Breast epithelium (tissue), 4 donors: ENCODE data around the gene GNAL. TPM values are rescaled to one million over a fixed set of nuclear protein-coding genes. Genes with fewer than 3 reads are reported as not detected.

Experiments
- DNase-seq, 2 donors: peaks; one replicate each; pipeline ENCODE4 v3.0.0-alpha.2; 2019; ENCODE audit warnings: low spot score in 2 of 2
- H3K27ac ChIP-seq, 2 donors: fragments of 200-600 bp; sonication (generic) in 1 of 2; one replicate each; pipeline ENCODE4 v1.5.1; 2016 to 2019; ENCODE audit warnings: mild to moderate bottlenecking in 1 of 2
- H3K27me3 ChIP-seq, 2 donors: fragments of 200-600 bp; sonication (generic) in 1 of 2; one replicate each; pipeline versions ENCODE4 v1.5.1 to v1.6.0; 2017 to 2019; ENCODE audit warnings: control low read depth in 1 of 2, mild to moderate bottlenecking in 1 of 2
- H3K36me3 ChIP-seq: fragments of 200-600 bp; one replicate; pipeline ENCODE4 v1.5.1; 2019
- H3K4me1 ChIP-seq, 2 donors: fragments of 200-600 bp; sonication (generic); one replicate each; pipeline ENCODE4 v1.5.1; 2016 to 2019; ENCODE audit warnings: control low read depth in 1 of 2
- H3K4me3 ChIP-seq, 3 donors: fragments of 200-600 bp; sonication (generic); 1 replicate in 2 of 3; 2 replicates in 1 of 3; pipeline ENCODE4 v1.5.1; 2016 to 2019; ENCODE audit warnings: mild to moderate bottlenecking in 3 of 3, moderate library complexity in 2 of 3
- H3K9me3 ChIP-seq, 2 donors: fragments of 200-600 bp; sonication (generic) in 1 of 2; one replicate each; pipeline ENCODE4 v1.5.1; 2016 to 2019; ENCODE audit warnings: control low read depth in 1 of 2
- POLR2A ChIP-seq: fragments of 450-650 bp; IDR thresholded peaks from one replicate; pipeline ENCODE4 v1.6.1; 2016; ENCODE audit warnings: antibody characterized with exemption, mild to moderate bottlenecking, moderate library complexity
- POLR2AphosphoS5 ChIP-seq, 3 donors: sonication (generic); formaldehyde crosslinking; IDR thresholded peaks; one replicate each; pipeline ENCODE4 v1.6.1; 2017; ENCODE audit warnings: antibody characterized with exemption in 3 of 3
- intact Hi-C: fragments of 100-400 bp; cut with DNase I; formaldehyde crosslinking; loops from one replicate; pipeline ENCODE4 v1.15.1; 2023; ENCODE audit warnings: low total_unique reads
- total RNA-seq, 3 donors: library from RNA; depleted of rRNA; stranded (reverse); fragments of >200 nt; gene quantifications; one replicate each; pipeline ENCODE4 v1.1.0, GENCODE V29; 2016
- TF ChIP-seq, protein P1 (sequence below), 3 donors: fragments of 450-650 bp; IDR thresholded peaks; one replicate each; pipeline ENCODE4 v1.5.1; 2016 to 2017; ENCODE audit warnings: antibody characterized with exemption in 3 of 3, mild to moderate bottlenecking in 3 of 3, moderate library complexity in 3 of 3

The GNAL gene
- total RNA-seq, 3 donors from 2014 or later, result 6.6 to 15.4 (median 7.5) TPM

DNA sequence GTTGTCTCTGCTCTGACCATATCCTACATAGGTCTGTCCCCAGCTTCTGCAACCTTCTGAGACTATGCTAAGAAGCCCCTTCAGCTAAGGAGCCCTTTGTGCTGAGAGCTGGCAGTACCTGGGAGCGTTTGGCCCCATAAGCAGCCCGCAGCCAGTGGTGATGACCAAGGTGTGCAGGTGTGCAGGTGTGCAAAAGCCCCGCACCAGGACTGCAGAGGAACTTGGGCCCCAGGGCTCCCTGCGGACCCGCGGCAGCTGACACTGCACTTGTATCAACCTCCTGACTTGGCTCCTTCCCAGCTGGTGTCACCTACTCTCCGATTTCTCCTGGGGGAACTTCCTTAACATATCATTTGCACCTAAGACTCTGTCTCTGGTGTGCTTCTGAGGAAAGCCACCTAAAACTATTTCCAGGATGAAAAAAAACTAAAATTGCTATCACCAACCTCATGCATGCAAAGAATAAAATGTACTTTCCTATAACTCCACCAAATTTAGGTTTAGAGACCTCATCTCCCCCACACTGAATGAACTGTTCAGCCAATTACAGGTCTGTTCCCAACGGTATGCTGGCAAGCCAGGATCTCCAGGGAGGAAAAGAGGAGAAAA is 16.1 kb upstream of the GNAL start:
- intact Hi-C loops, result no loop called here

DNA sequence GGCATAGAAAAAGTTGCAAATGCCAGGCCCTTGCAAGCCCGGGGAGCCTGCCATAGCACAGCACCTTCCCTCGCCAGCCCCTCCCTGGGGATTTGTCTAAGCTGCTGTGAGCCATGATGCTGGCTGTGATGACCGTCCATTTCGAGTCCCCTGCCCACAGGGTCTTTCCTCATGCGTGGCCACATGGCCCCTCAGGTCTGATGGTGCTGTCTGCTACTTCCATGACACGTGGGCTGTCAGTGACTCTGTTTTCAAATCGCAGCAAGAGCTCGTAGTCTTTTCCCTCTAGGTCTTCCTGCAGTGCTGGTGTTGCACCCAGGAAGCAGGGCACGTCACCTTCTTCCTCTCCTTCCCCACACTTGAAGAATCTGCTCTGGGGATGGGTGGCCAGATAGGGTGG is 15.5 kb upstream of the GNAL start:
- Histone ChIP-seq H3K4me1 (no peaks in the 10 kb centered on the region), H3K27ac (no peak overlapping the region), H3K36me3 (no peaks in the 10 kb centered on the region), H3K4me3 (no peak overlapping the region), H3K27me3 (peaks cover 0 to 15% of the 10 kb centered on the region in 2 donors), H3K9me3 (no peaks in the 10 kb centered on the region)
- no peak for DNase-seq
- intact Hi-C loops, result no loop called here
- TF ChIP-seq, protein P1, sequence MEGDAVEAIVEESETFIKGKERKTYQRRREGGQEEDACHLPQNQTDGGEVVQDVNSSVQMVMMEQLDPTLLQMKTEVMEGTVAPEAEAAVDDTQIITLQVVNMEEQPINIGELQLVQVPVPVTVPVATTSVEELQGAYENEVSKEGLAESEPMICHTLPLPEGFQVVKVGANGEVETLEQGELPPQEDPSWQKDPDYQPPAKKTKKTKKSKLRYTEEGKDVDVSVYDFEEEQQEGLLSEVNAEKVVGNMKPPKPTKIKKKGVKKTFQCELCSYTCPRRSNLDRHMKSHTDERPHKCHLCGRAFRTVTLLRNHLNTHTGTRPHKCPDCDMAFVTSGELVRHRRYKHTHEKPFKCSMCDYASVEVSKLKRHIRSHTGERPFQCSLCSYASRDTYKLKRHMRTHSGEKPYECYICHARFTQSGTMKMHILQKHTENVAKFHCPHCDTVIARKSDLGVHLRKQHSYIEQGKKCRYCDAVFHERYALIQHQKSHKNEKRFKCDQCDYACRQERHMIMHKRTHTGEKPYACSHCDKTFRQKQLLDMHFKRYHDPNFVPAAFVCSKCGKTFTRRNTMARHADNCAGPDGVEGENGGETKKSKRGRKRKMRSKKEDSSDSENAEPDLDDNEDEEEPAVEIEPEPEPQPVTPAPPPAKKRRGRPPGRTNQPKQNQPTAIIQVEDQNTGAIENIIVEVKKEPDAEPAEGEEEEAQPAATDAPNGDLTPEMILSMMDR (IDR thresholded peaks at IDR 0.05), result no peak
- TF ChIP-seq POLR2A (no peak), POLR2AphosphoS5 (IDR thresholded peaks at IDR 0.05) (no peak)

More for the DNA sequence above, 16.1 kb upstream of the GNAL start:
- H3K27ac ChIP-seq, result no peak overlapping the region
- H3K4me3 ChIP-seq, result no peak overlapping the region
- no peak for DNase-seq
- TF ChIP-seq POLR2A (no peak), POLR2AphosphoS5 (IDR thresholded peaks at IDR 0.05) (no peak)
- TF ChIP-seq, protein P1 (IDR thresholded peaks at IDR 0.05), result no peak
- H3K4me1 ChIP-seq, result no peaks in the 10 kb centered on the region
- H3K27me3 ChIP-seq, result peaks cover 0 to 15% of the 10 kb centered on the region in 2 donors
- no peaks in the 10 kb centered on the region for H3K36me3 ChIP-seq
- H3K9me3 ChIP-seq, result no peaks in the 10 kb centered on the region

DNA sequence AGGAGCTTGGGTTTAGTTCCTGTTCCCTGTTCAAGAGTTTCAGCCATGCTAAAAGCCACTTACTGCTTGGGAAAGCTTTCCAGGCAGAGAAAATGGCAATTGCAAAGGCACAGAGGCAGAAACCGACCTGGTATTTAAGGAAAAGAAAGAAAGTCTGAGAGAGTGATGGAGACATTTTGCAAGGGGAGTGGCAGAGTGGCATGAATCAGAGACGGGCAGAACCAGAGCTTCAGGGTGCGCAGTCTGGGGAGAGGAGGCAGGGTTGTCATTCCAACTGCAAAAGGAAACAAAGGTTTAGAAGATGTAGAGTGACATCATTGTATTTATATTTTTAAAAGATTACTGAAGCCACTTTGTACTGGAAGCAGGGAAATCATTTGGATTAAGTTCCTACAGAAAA is 14.9 kb upstream of the GNAL start:
- intact Hi-C loops, result no loop called here
- H3K36me3 ChIP-seq, result no peaks in the 10 kb centered on the region
- no peak overlapping the region for H3K27ac ChIP-seq
- peaks cover 0 to 15% of the 10 kb centered on the region in 2 donors for H3K27me3 ChIP-seq
- no peaks in the 10 kb centered on the region for H3K4me1 ChIP-seq
- no peak overlapping the region for H3K4me3 ChIP-seq
- no peak for DNase-seq
- no peaks in the 10 kb centered on the region for H3K9me3 ChIP-seq
- TF ChIP-seq, protein P1 (IDR thresholded peaks at IDR 0.05), result no peak
- TF ChIP-seq POLR2A (no peak), POLR2AphosphoS5 (IDR thresholded peaks at IDR 0.05) (no peak)

DNA sequence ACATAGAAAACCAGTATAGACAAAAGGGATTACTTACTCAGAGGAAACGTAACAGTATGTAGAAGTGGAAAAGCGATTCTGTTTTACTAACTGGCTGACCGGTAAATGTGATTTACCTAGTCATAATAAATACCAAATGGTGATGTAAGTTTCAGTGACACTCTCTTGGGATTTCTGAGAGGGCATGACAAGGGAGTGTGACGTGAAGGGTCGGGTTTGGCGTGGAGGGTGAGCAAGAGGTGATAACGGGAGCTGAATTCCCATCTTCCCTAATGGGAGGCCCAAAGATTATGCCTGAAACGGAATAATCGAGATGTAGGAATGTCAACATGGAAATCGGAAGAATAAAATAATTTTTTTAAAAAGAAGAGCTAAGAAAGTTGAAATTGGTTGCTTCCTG is 12.7 kb upstream of the GNAL start:
- no peak overlapping the region for H3K27ac ChIP-seq
- peaks cover 0 to 15% of the 10 kb centered on the region in 2 donors for H3K27me3 ChIP-seq
- H3K4me1 ChIP-seq, result no peaks in the 10 kb centered on the region
- H3K9me3 ChIP-seq, result no peaks in the 10 kb centered on the region
- H3K36me3 ChIP-seq, result no peaks in the 10 kb centered on the region
- intact Hi-C loops, result no loop called here
- H3K4me3 ChIP-seq, result no peak overlapping the region
- DNase-seq, result no peak
- TF ChIP-seq POLR2AphosphoS5 (IDR thresholded peaks at IDR 0.05) (no peak), POLR2A (no peak)
- TF ChIP-seq, protein P1 (IDR thresholded peaks at IDR 0.05), result no peak

DNA sequence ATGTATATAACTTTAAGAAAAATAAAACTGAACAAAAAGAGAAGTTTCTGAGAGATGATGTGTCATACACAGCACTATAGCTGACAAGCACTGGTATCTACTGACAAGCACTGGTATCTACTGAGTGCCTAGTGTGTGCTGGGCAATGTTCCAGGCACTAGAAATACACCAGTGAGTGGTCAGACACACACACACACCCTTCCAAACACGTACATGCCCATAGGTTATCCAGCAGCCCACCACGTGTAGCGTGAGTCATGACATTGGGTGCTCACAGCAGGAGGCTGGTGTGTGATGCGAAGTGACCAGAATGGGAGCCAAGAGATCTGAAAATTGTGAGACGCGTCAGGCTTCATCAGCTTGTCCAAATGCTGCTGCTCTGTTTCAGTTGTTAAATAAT is 12.2 kb upstream of the GNAL start:
- intact Hi-C loops, result no loop called here
- TF ChIP-seq, protein P1 (IDR thresholded peaks at IDR 0.05), result no peak
- TF ChIP-seq POLR2A, result no peak
- TF ChIP-seq POLR2AphosphoS5 (IDR thresholded peaks at IDR 0.05), result no peak

More for the DNA sequence above, 12.2 kb upstream of the GNAL start:
- no peak overlapping the region for H3K27ac ChIP-seq
- H3K4me3 ChIP-seq, result no peak overlapping the region
- H3K4me1 ChIP-seq, result no peaks in the 10 kb centered on the region
- H3K36me3 ChIP-seq, result no peaks in the 10 kb centered on the region
- DNase-seq, result no peak
- H3K9me3 ChIP-seq, result no peaks in the 10 kb centered on the region
- H3K27me3 ChIP-seq, result peaks cover 0 to 15% of the 10 kb centered on the region in 2 donors
